Natural killer cell treated with Interleukin-12 subunit alpha and Interleukin-12 subunit beta and Interleukin-15 and Interleukin-18, amount 100 ng/mL, for 72 hours (primary cell): ENCODE results near the gene DEFB132. TPM values are rescaled to one million over a fixed set of nuclear protein-coding genes. Genes with fewer than 3 reads are reported as not detected.
A peak's percentile ranks its signal among the peaks of the same experiment; 100 is the strongest.
"Not testable (repeated sequence)": the region's sequence is repeated elsewhere in the genome, so short reads cannot be mapped to it uniquely, and the experiment has no call there.

Source experiments
- ATAC-seq, 2 donors: fragments of 150-1000 bp; cut with Tn5 transposase in 1 of 2; sonication (Bioruptor Pico), chemical (Tn5 transposase) in 1 of 2; 2 replicates each; pipeline ENCODE4 v1.10.0; 2021
- DNase-seq: peaks from one replicate; pipeline ENCODE4 v3.0.0; 2022; ENCODE audit warnings: low spot score
- H3K27ac Mint-ChIP-seq, 2 donors: 1 replicate in 1 of 2; 2 replicates in 1 of 2; pipeline ENCODE4 v1.8.0; 2022; ENCODE audit warnings: mixed read lengths in 2 of 2, mild to moderate bottlenecking in 1 of 2, moderate library complexity in 1 of 2
- H3K27me3 Mint-ChIP-seq, 2 donors: 1 replicate in 1 of 2; 2 replicates in 1 of 2; pipeline ENCODE4 v1.8.0; 2022; ENCODE audit warnings: mixed read lengths in 2 of 2
- H3K36me3 Mint-ChIP-seq: one replicate; pipeline ENCODE4 v1.8.0; 2022; ENCODE audit warnings: mixed read lengths
- H3K4me1 Mint-ChIP-seq, 2 donors: 1 replicate in 1 of 2; 2 replicates in 1 of 2; pipeline ENCODE4 v1.8.0; 2022; ENCODE audit warnings: low read depth in 2 of 2, mixed read lengths in 2 of 2, mild to moderate bottlenecking in 1 of 2
- H3K4me3 Mint-ChIP-seq: one replicate; pipeline ENCODE4 v1.8.0; 2022; ENCODE audit warnings: mixed read lengths
- H3K9me3 Mint-ChIP-seq: 2 replicates; pipeline ENCODE4 v1.8.0; 2022; ENCODE audit warnings: mixed read lengths
- total RNA-seq, 2 donors: library from RNA; stranded (reverse); gene quantifications; one replicate each; pipeline ENCODE4 v1.2.3, GENCODE V29; 2022

Gene DEFB132
- total RNA-seq, 2 donors from 2014 or later: not detected

GRCh38 chr20:237929-238328 is 19.6 kb upstream of the DEFB132 start:
- ATAC-seq: peak in 1 of 2 donors; percentile 62
- H3K27ac Mint-ChIP-seq: peak overlapping the region; percentile 53 to 56

GRCh38 chr20:242905-243304 is 14.6 kb upstream of the DEFB132 start:
- no peaks in the 10 kb centered on the region for H3K36me3 Mint-ChIP-seq
- ATAC-seq (no peak), DNase-seq (no peak)
- H3K4me1 Mint-ChIP-seq: no peaks in the 10 kb centered on the region
- no peaks in the 10 kb centered on the region for H3K9me3 Mint-ChIP-seq
- no peak overlapping the region for H3K4me3 Mint-ChIP-seq
- no peak overlapping the region for H3K27ac Mint-ChIP-seq
- peaks cover 11 to 21% of the 10 kb centered on the region in 2 donors for H3K27me3 Mint-ChIP-seq

More at GRCh38 chr20:237929-238328, 19.6 kb upstream of the DEFB132 start:
- Mint-ChIP-seq H3K36me3 (no peaks in the 10 kb centered on the region), H3K4me1 (peaks cover 5 to 8% of the 10 kb centered on the region in 2 donors), H3K4me3 (peak overlapping the region; percentile 66), H3K27me3 (peaks cover 6% of the 10 kb centered on the region in 2 donors), H3K9me3 (no peaks in the 10 kb centered on the region)
- DNase-seq: no peak

- Mint-ChIP-seq H3K36me3 (no peaks in the 10 kb centered on the region), H3K9me3 (no peaks in the 10 kb centered on the region), H3K4me3 (no peak overlapping the region), H3K27ac (no peak overlapping the region), H3K4me1 (peaks cover 6 to 7% of the 10 kb centered on the region in 2 donors), H3K27me3 (peaks cover 0 to 5% of the 10 kb centered on the region in 2 donors)
- ATAC-seq (no peak), DNase-seq (no peak)
Measured at GRCh38 chr20:251354-251753, 6.2 kb upstream of the DEFB132 start.

- Mint-ChIP-seq H3K27ac (no peak overlapping the region), H3K27me3 (peaks cover 5 to 7% of the 10 kb centered on the region in 2 donors), H3K36me3 (no peaks in the 10 kb centered on the region), H3K9me3 (no peaks in the 10 kb centered on the region), H3K4me1 (peaks cover 6 to 7% of the 10 kb centered on the region in 2 donors), H3K4me3 (no peak overlapping the region)
- DNase-seq (no peak), ATAC-seq (no peak)
Measured at GRCh38 chr20:252801-253200, 4.7 kb upstream of the DEFB132 start.

- peaks cover 8 to 13% of the 10 kb centered on the region in 2 donors for H3K27me3 Mint-ChIP-seq
- H3K9me3 Mint-ChIP-seq, ATAC-seq, H3K4me1 Mint-ChIP-seq, H3K36me3 Mint-ChIP-seq, H3K4me3 Mint-ChIP-seq, DNase-seq, H3K27ac Mint-ChIP-seq: not testable (repeated sequence)
Measured at GRCh38 chr20:253447-253846, 4.1 kb upstream of the DEFB132 start.

- H3K9me3 Mint-ChIP-seq: no peaks in the 10 kb centered on the region
- no peak for ATAC-seq
Measured at GRCh38 chr20:258269-258858, 840 bp downstream of the DEFB132 start.

GRCh38 chr20:258963-259362 is 1.4 kb downstream of the DEFB132 start:
- Mint-ChIP-seq H3K27me3 (peaks cover 17 to 27% of the 10 kb centered on the region in 2 donors), H3K36me3 (no peaks in the 10 kb centered on the region), H3K9me3 (no peaks in the 10 kb centered on the region), H3K27ac (no peak overlapping the region), H3K4me3 (no peak overlapping the region), H3K4me1 (peaks cover 0 to 3% of the 10 kb centered on the region in 2 donors)
- ATAC-seq: peak in 1 of 2 donors; percentile 17
- no peak for DNase-seq

More at GRCh38 chr20:258269-258858, 840 bp downstream of the DEFB132 start:
- Mint-ChIP-seq H3K27me3 (peaks cover 17 to 27% of the 10 kb centered on the region in 2 donors), H3K4me1 (peaks cover 0 to 3% of the 10 kb centered on the region in 2 donors), H3K27ac (no peak overlapping the region), H3K36me3 (no peaks in the 10 kb centered on the region), H3K4me3 (no peak overlapping the region)
- DNase-seq: no peak

GRCh38 chr20:259981-260380 is 2.5 kb downstream of the DEFB132 start:
- ATAC-seq (no peak), DNase-seq (no peak)
- H3K4me3 Mint-ChIP-seq: no peak overlapping the region
- H3K4me1 Mint-ChIP-seq: peaks cover 0 to 3% of the 10 kb centered on the region in 2 donors
- H3K27me3 Mint-ChIP-seq: peaks cover 17 to 27% of the 10 kb centered on the region in 2 donors
- no peak overlapping the region for H3K27ac Mint-ChIP-seq
- H3K36me3 Mint-ChIP-seq: no peaks in the 10 kb centered on the region
- no peaks in the 10 kb centered on the region for H3K9me3 Mint-ChIP-seq

GRCh38 chr20:263701-264100 is 6.2 kb downstream of the DEFB132 start:
- H3K36me3 Mint-ChIP-seq: no peaks in the 10 kb centered on the region
- H3K27me3 Mint-ChIP-seq: peaks cover 16 to 21% of the 10 kb centered on the region in 2 donors
- H3K4me1 Mint-ChIP-seq: peaks cover 11 to 13% of the 10 kb centered on the region in 2 donors
- DNase-seq (no peak), ATAC-seq (no peak)
- no peak overlapping the region for H3K4me3 Mint-ChIP-seq
- no peak overlapping the region for H3K27ac Mint-ChIP-seq
- no peaks in the 10 kb centered on the region for H3K9me3 Mint-ChIP-seq

- Mint-ChIP-seq H3K27ac (no peak overlapping the region), H3K4me1 (peaks cover 10 to 11% of the 10 kb centered on the region in 2 donors), H3K36me3 (no peaks in the 10 kb centered on the region), H3K9me3 (no peaks in the 10 kb centered on the region), H3K4me3 (peak overlapping the region; percentile 90), H3K27me3 (peaks cover 8 to 10% of the 10 kb centered on the region in 2 donors)
- ATAC-seq: peak; percentile 92 to 93
- DNase-seq: peak; percentile 87
Measured at GRCh38 chr20:266596-267562, 9.4 kb downstream of the DEFB132 start.

- Mint-ChIP-seq H3K9me3 (no peaks in the 10 kb centered on the region), H3K27ac (no peak overlapping the region), H3K36me3 (no peaks in the 10 kb centered on the region), H3K4me3 (no peak overlapping the region), H3K4me1 (peaks cover 10 to 11% of the 10 kb centered on the region in 2 donors), H3K27me3 (peaks cover 8 to 10% of the 10 kb centered on the region in 2 donors)
- no peak for ATAC-seq
- DNase-seq: no peak
Measured at GRCh38 chr20:270517-270916, 13.0 kb downstream of the DEFB132 start.

GRCh38 chr20:271069-271468 is 13.5 kb downstream of the DEFB132 start:
- no peaks in the 10 kb centered on the region for H3K36me3 Mint-ChIP-seq
- DNase-seq (no peak), ATAC-seq (no peak)
- no peaks in the 10 kb centered on the region for H3K9me3 Mint-ChIP-seq
- H3K27me3 Mint-ChIP-seq: peaks cover 7% of the 10 kb centered on the region in 2 donors
- H3K27ac Mint-ChIP-seq: no peak overlapping the region
- H3K4me1 Mint-ChIP-seq: peaks cover 10 to 11% of the 10 kb centered on the region in 2 donors
- no peak overlapping the region for H3K4me3 Mint-ChIP-seq

GRCh38 chr20:271528-271927 is 14.0 kb downstream of the DEFB132 start:
- DNase-seq (no peak), ATAC-seq (no peak)
- Mint-ChIP-seq H3K4me3 (no peak overlapping the region), H3K4me1 (peaks cover 7% of the 10 kb centered on the region in 2 donors), H3K36me3 (no peaks in the 10 kb centered on the region), H3K27ac (no peak overlapping the region), H3K27me3 (peaks cover 2 to 3% of the 10 kb centered on the region in 2 donors), H3K9me3 (no peaks in the 10 kb centered on the region)

GRCh38 chr20:272718-273117 is 15.2 kb downstream of the DEFB132 start:
- no peak overlapping the region for H3K27ac Mint-ChIP-seq
- H3K36me3 Mint-ChIP-seq: no peaks in the 10 kb centered on the region
- no peak overlapping the region for H3K4me3 Mint-ChIP-seq
- no peaks in the 10 kb centered on the region for H3K27me3 Mint-ChIP-seq
- no peaks in the 10 kb centered on the region for H3K9me3 Mint-ChIP-seq
- H3K4me1 Mint-ChIP-seq: no peaks in the 10 kb centered on the region
- no peak for DNase-seq
- no peak for ATAC-seq
